BE2C (cell line): ENCODE measurements around the gene MMEL1.

ENCODE experiments used
- DNase-seq: peaks from one replicate; pipeline ENCODE4 v3.0.0-alpha.2; 2020
- H3K27me3 ChIP-seq: fragments of 250-450 bp; sonication (Bioruptor Pico); 2 replicates; pipeline ENCODE4 v1.5.1; 2020; ENCODE audit warnings: mild to moderate bottlenecking
- H3K36me3 ChIP-seq: fragments of 250-450 bp; sonication (Bioruptor Pico); 2 replicates; pipeline ENCODE4 v1.5.1; 2020; ENCODE audit warnings: mild to moderate bottlenecking
- H3K4me1 ChIP-seq: fragments of 250-450 bp; sonication (Bioruptor Pico); 2 replicates; pipeline ENCODE4 v1.5.1; 2020
- H3K4me3 ChIP-seq: 2 replicates; pipeline ENCODE4 v1.5.1; 2011; ENCODE audit warnings: low read depth, low read length
- H3K9me3 ChIP-seq: fragments of 250-450 bp; sonication (Bioruptor Pico); 2 replicates; pipeline ENCODE4 v1.5.1; 2020
- CTCF ChIP-seq: IDR thresholded peaks from 2 replicates; pipeline ENCODE4 v1.5.1; 2012; ENCODE audit warnings: mild to moderate bottlenecking, low read depth, low read length

MMEL1 gene

GRCh38 chr1:2635361-2636010 lies 2.7 kb upstream of the MMEL1 start:
- no peaks in the 10 kb centered on the region for H3K27me3 ChIP-seq
- no peaks in the 10 kb centered on the region for H3K4me1 ChIP-seq
- no peak for DNase-seq

GRCh38 chr1:2633936-2634491 lies 1.2 kb upstream of the MMEL1 start:
- TF ChIP-seq CTCF: no peak
- no peak overlapping the region for H3K4me3 ChIP-seq
- H3K9me3 ChIP-seq: no peaks in the 10 kb centered on the region
- DNase-seq: no peak
- no peaks in the 10 kb centered on the region for H3K36me3 ChIP-seq
- H3K4me1 ChIP-seq: no peaks in the 10 kb centered on the region
- H3K27me3 ChIP-seq: peaks cover 6% of the 10 kb centered on the region

More at GRCh38 chr1:2635361-2636010, 2.7 kb upstream of the MMEL1 start:
- H3K36me3 ChIP-seq: no peaks in the 10 kb centered on the region
- no peak for TF ChIP-seq CTCF
- no peaks in the 10 kb centered on the region for H3K9me3 ChIP-seq
- H3K4me3 ChIP-seq: no peak overlapping the region

- Histone ChIP-seq H3K27me3 (peaks cover 7% of the 10 kb centered on the region), H3K4me1 (no peaks in the 10 kb centered on the region), H3K4me3 (no peak overlapping the region), H3K9me3 (no peaks in the 10 kb centered on the region), H3K36me3 (no peaks in the 10 kb centered on the region)
- DNase-seq: no peak
- no peak for TF ChIP-seq CTCF
Observed at GRCh38 chr1:2633366-2633935, 635 bp upstream of the MMEL1 start.

GRCh38 chr1:2632051-2632430 lies 775 bp downstream of the MMEL1 start:
- TF ChIP-seq CTCF: no peak
- DNase-seq: no peak
- H3K4me1 ChIP-seq: no peaks in the 10 kb centered on the region
- no peak overlapping the region for H3K4me3 ChIP-seq
- no peaks in the 10 kb centered on the region for H3K36me3 ChIP-seq
- H3K27me3 ChIP-seq: peaks cover 14% of the 10 kb centered on the region
- H3K9me3 ChIP-seq: no peaks in the 10 kb centered on the region

GRCh38 chr1:2631136-2632050 lies 1.4 kb downstream of the MMEL1 start:
- peaks cover 14% of the 10 kb centered on the region for H3K27me3 ChIP-seq

More at GRCh38 chr1:2631136-2632050, 1.4 kb downstream of the MMEL1 start:
- no peak for DNase-seq
- H3K9me3 ChIP-seq: no peaks in the 10 kb centered on the region
- H3K36me3 ChIP-seq: no peaks in the 10 kb centered on the region
- no peaks in the 10 kb centered on the region for H3K4me1 ChIP-seq
- no peak overlapping the region for H3K4me3 ChIP-seq
- TF ChIP-seq CTCF: no peak
